HG03159 (cell line): Measurements from ENCODE around the gene PTPRG.
A peak's percentile ranks its signal among the peaks of the same experiment; 100 is the strongest.

ENCODE experiments used
- ATAC-seq: cut with Tn5 transposase; IDR thresholded peaks from one replicate; pipeline ENCODE4 v1.9.1; 2021; ENCODE audit warnings: mild to moderate bottlenecking, moderate library complexity; ENCODE audit not compliant: unreplicated experiment

PTPRG gene

DNA sequence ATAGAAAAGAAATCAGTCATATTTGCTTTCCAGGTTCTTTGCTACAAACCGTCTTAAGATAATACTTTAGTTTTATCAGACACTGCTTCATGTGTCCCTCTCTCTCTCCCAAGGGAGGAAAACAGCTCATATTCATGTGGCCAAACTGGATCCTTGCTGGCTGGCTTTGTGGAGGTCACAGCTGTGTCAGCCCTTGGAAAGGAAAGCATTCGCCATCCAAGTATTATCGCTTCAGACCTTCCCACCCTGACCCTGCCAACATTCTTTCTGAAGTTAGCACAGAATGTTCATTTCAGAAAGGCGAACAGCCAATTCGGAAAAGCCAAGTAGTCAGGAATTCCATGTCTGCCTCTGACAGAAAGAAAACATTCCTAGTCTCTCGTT lies 598.3 kb downstream of the PTPRG start:
- no peak for ATAC-seq

- no peak for ATAC-seq
Measured at GRCh38 chr3:62161371-62161770, 600.0 kb downstream of the PTPRG start.

- no peak for ATAC-seq
Measured at GRCh38 chr3:62164196-62164595, 602.8 kb downstream of the PTPRG start.

DNA sequence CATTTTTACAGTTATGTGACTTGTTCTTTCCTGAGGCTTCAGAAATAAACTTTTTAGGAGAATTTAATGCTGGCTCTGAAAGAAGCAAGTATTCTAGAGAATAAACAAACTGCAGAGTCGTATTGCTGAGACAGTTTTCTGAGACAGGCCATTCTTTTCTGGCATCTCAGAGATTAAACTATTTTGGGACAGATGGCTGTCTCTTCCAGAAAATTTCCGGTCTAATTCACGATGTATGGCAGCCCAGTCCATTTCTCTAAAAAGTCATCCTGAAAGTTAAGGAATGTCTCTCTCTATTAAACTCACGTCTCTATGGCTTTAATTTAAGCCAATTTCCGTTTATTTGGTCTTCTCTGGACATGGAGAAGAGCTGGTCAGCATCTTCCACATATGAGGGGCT lies 603.4 kb downstream of the PTPRG start:
- no peak for ATAC-seq

DNA sequence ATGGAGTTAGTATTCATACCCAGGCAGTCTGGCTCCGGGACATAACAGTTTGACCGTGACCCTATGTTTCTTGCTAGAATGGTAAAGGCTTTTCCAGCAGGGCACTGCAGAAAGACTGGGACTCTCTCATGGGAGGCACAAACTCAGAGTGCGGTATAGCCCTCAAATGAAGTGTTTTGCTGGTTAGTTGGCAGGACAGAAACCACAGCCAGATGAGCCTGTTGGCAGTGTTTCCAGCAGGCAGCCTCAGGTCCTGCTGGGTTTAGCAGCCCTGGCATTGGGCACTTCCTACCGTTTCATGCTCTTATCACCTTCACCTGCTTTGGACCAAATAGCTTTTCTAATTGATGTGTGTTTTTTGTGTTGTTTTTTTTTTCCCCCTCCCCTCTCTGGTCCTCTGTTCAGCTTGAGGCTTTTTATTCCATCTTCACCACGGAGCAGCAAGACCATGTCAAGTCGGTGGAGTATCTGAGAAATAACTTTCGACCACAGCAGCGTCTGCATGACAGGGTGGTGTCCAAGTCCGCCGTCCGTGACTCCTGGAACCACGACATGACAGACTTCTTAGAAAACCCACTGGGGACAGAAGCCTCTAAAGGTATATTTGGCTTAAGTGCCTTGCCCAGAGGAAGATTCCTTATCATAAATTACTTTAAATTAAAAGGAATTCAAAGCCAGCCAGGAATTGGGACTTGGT lies 606.3 kb downstream of the PTPRG start:
- no peak for ATAC-seq

GRCh38 chr3:62168356-62168755 lies 607.0 kb downstream of the PTPRG start:
- ATAC-seq = no peak

DNA sequence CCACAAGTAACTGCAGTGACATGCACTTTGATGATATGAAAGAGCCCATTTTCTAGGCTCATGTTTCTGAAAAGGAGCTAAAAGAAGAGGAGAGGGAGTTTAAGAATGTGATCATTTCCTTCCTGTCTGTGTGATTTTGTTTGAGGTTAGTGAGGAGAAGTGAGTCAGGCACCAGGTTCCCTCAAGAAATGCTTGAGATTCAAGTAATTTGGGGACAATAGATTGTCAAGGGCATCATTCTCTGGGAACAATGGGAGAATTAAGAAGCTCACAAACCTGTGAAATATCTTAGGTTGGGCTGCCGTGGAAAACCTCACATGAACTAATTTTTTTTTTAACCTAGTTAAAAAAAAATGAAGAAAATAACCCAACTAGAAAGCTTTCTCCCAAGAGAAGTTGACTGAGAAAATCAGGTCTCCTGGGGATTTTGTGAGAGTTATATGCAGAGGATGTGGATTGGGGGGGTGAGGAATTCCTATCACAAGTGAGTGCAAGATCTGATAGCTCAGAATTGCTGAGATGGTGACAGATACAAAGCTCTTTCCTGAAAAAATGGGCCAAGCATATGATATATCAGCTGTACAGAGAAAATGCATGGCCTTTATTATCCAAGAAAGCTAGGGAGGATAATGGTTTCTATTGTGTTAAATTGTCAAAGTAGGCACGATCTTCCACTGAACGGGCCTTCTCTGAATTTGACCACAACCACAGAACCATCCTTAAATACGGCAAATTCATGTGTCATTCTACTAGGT lies 608.7 kb downstream of the PTPRG start:
- ATAC-seq = no peak

DNA sequence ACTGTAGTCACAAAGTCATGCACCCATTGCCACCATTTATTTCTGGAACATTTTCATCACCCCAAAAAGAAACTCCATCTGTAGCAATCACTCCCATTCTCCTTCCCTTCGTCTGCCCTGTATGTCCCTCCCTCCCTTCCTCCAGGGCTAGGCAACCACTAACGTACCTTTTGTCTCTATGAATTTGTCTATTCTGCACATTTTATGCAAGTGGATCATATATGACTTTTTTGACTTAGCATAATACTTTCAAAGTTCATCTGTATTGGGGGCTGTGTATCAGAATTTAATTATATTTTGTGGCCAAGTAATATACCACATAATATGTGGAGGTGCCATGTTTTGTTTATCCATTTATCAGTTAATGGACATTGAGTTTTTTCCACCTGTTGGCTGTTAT lies 610.4 kb downstream of the PTPRG start:
- no peak for ATAC-seq

- no peak for ATAC-seq
Measured at GRCh38 chr3:62172199-62172598, 610.8 kb downstream of the PTPRG start.

GRCh38 chr3:62173939-62174515 lies 612.7 kb downstream of the PTPRG start:
- no peak for ATAC-seq

DNA sequence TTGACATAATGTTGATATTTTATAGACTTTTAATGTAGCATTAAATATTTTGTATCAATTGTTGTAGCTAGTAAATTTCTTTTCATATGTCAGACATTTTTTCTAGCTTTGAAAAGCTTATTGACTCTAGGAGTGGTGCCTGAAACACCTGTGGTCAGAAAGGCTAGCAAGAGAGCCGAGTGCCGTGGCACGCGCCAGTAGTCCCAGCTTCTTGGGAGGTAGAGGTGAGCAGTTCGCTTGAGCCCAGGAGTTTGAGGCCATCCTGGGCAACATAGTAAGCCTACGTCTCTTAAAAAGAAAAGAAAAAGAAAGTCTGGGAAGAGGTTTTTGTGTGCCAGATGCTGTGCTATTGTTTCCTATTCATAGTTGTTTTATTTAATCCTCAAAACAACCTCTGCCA lies 613.8 kb downstream of the PTPRG start:
- ATAC-seq = no peak

- no peak for ATAC-seq
Measured at GRCh38 chr3:62178032-62178431, 616.7 kb downstream of the PTPRG start.

DNA sequence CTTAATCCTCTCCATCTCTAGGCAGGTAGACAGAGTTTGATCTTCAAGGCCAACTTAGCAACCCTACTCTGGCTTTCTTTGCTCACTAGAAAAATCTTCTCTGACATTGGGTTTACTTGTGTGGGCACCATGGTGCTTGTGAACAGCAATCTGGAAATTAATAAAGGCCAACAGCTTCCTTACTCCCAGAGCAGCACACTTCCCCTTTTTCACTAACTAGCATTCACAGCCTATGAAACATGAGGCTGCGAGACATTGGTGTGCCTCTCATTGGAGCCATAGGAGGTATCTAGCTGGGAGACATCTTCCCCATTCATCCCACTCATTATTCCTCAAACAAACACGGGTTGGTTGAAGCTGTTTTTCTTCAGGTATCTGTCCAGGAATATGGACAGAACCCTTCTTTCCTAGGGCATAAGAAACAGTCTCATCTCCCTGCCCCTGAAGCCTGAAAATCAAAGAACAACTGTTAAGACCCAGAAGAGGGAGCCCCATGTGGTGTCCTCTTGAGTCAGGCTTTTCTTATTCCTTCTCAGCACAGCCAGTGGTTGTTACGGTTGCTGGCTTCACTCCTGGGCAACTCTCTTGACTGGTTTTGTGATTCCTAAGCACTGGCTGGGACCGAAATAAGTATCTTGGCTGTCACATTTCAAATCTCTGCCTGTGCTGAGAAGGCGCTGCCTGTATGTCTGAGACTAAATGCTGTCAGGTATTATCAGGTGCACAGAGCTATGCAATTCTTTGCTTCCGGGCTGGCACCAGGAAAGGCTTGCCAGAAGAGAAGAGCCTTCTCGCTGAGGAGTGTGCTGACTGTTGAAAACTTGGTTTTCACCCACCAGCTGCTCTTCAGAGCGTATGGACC lies 617.6 kb downstream of the PTPRG start:
- no peak for ATAC-seq

DNA sequence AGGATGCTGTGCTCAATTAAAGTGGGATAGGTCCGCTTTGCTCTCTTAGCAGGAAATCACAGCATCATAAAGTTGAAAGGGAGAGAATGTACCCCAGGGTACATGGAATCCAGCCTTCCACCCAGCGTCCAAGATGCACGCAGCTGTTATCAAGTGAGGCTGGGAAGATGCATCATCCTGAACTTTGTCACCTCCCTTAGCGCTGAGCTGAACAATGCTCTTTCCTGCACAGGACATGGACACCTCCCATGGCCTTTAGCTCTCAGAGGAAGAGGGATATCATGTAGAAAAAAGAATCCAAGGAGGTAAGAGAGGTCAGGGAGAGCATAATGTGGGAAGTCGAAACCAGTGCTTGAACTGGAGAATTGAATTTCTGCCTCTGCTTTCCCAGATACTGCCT lies 619.1 kb downstream of the PTPRG start:
- ATAC-seq = no peak

- no peak for ATAC-seq
Measured at GRCh38 chr3:62183087-62183486, 621.7 kb downstream of the PTPRG start.

DNA sequence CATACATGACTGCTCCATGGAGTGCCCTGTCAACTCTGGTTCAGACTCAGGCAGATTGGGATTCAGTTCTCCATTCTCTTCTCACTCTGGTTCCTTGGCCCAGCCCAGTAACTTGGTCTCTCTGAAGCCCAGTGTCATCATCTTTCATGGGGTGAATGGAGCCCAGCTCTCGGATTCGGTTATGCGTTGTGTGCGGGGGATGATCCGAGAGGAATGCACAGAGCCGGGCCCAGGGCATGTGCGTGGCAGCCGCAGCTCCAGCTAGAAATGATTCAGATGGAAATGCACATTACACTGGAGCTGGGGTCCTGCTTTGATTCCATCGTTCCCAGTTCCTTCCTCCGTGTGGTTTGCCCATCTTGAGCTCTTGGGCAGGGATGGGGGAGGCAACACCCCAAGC lies 622.6 kb downstream of the PTPRG start:
- no peak for ATAC-seq

DNA sequence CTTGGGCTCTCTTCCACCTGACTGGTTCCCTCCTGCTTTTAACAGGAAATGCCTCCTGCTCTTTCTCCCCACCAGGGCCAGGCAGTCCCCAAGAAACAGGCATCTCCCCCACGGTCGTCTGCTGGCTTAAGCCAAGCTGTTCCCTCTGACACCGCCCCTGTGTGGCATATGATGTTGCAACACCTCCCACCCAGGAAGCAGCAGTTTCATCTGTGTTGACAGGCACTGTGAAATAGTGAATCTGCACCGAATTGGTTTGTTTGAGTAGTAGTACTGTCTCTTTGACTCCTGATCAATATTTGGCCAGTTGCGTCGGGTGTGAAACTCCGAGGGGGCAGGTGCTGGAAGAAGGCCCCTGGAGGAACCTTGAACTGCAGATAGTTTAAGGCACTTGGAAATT lies 623.2 kb downstream of the PTPRG start:
- ATAC-seq = no peak

- no peak for ATAC-seq
Measured at GRCh38 chr3:62187022-62187431, 625.7 kb downstream of the PTPRG start.

- peak; percentile 85 for ATAC-seq
Measured at GRCh38 chr3:62188681-62189375, 627.5 kb downstream of the PTPRG start.

DNA sequence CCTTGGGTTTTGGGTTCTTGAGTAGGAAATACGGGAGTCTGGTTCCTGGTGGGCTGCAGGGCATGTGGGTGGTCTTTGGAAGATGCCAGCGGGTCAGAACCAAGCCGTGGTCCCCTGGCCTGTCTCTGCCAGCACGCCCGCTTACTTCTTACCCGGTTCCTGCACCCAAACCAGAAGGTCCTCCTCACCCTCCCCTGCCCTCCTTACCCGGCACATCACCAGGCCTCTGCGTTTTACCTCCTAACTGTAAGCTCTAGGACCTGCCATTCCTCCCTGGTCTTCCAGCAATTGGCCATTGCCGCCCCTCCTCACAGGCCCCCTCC lies 628.0 kb downstream of the PTPRG start:
- ATAC-seq = no peak

DNA sequence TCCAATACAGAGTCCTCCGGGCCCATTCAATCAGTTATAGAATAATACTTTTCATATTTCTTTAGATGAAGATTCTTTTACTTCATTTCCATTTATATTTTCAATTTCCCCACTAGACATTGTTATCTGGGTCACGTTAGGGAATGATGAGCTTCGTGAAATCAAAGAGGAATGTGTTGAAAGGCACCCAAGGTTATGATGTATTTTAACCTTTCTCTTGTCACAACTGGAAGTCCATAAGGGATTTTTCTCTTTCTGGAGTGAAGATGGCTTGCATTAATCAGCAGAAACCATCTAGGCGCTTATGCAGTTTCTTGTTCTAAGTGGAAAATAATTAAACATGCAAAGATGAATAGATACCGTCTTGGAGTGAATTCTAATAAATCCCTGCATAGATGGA lies 631.5 kb downstream of the PTPRG start:
- no peak for ATAC-seq
